GM23338 (cell line): Measurements from ENCODE around the gene SMIM21. TPM values are rescaled to one million over a fixed set of nuclear protein-coding genes. Genes with fewer than 3 reads are reported as not detected.

ENCODE experiments used
- ATAC-seq: fragments of 200-7000 bp; cut with Tn5 transposase; 3 replicates; pipeline ENCODE4 v1.9.1; 2020
- DNase-seq: peaks from one replicate; pipeline ENCODE4 v3.0.0-alpha.2; 2015; ENCODE audit warnings: low spot score
- H2AFZ ChIP-seq: fragments of 200-600 bp; sonication (generic); 2 replicates; pipeline ENCODE4 v1.8.0; 2016; ENCODE audit warnings: antibody characterized with exemption, mild to moderate bottlenecking, moderate library complexity
- H3F3A ChIP-seq: fragments of 200-600 bp; sonication (generic); replicated peaks from 2 replicates; pipeline ENCODE4 v1.8.0; 2017; ENCODE audit warnings: antibody characterized with exemption, mixed run types, low read depth
- H3K27ac ChIP-seq: fragments of 200-600 bp; sonication (generic); 2 replicates; pipeline ENCODE4 v1.6.1; 2016; ENCODE audit warnings: low read depth
- H3K27me3 ChIP-seq: fragments of 200-600 bp; sonication (generic); 2 replicates; pipeline ENCODE4 v1.8.0; 2016; ENCODE audit warnings: mild to moderate bottlenecking, mixed run types, moderate library complexity; ENCODE audit not compliant: insufficient read depth
- H3K36me3 ChIP-seq: fragments of 200-600 bp; sonication (generic); 2 replicates; pipeline ENCODE4 v1.8.0; 2016; ENCODE audit warnings: mild to moderate bottlenecking; ENCODE audit not compliant: insufficient read depth
- H3K4me1 ChIP-seq: fragments of 200-600 bp; sonication (generic); 2 replicates; pipeline ENCODE4 v1.8.0; 2016; ENCODE audit warnings: mild to moderate bottlenecking, moderate library complexity; ENCODE audit not compliant: insufficient read depth
- H3K4me2 ChIP-seq: fragments of 200-600 bp; sonication (generic); 2 replicates; pipeline ENCODE4 v1.7.1; 2017; ENCODE audit warnings: mixed run types
- H3K4me3 ChIP-seq: fragments of 200-600 bp; sonication (generic); 2 replicates; pipeline ENCODE4 v1.6.1; 2016; ENCODE audit warnings: mixed run types
- H3K79me2 ChIP-seq: fragments of 200-600 bp; sonication (generic); replicated peaks from 2 replicates; pipeline ENCODE4 v1.8.0; 2017; ENCODE audit warnings: mild to moderate bottlenecking; ENCODE audit not compliant: insufficient read depth
- H3K9me2 ChIP-seq: fragments of 200-600 bp; sonication (generic); 2 replicates; pipeline ENCODE4 v1.8.0; 2017; ENCODE audit not compliant: insufficient read depth
- H4K20me1 ChIP-seq: fragments of 200-600 bp; sonication (generic); replicated peaks from 2 replicates; pipeline ENCODE4 v1.8.0; 2017; ENCODE audit warnings: mild to moderate bottlenecking; ENCODE audit not compliant: insufficient read depth
- H3K27ac Mint-ChIP-seq: 2 replicates; pipeline ENCODE4 v1.8.0; 2020; ENCODE audit warnings: inconsistent platforms, mild to moderate bottlenecking, moderate library complexity, mixed read lengths
- H3K27me3 Mint-ChIP-seq: 3 replicates; pipeline ENCODE4 v1.8.0; 2022; ENCODE audit warnings: low read depth, mild to moderate bottlenecking, moderate library complexity, mixed read lengths, inconsistent platforms; ENCODE audit not compliant: insufficient read depth, poor library complexity
- H3K36me3 Mint-ChIP-seq: 3 replicates; pipeline ENCODE4 v1.8.0; 2021; ENCODE audit warnings: low read depth, mild to moderate bottlenecking, inconsistent platforms, moderate library complexity, mixed read lengths
- H3K4me1 Mint-ChIP-seq: 3 replicates; pipeline ENCODE4 v1.8.0; 2020; ENCODE audit warnings: mild to moderate bottlenecking, inconsistent platforms, mixed read lengths
- H3K4me3 Mint-ChIP-seq: 3 replicates; pipeline ENCODE4 v1.8.0; 2021; ENCODE audit warnings: moderate library complexity, mild to moderate bottlenecking, inconsistent platforms, mixed read lengths
- H3K9me3 Mint-ChIP-seq: 3 replicates; pipeline ENCODE4 v1.8.0; 2020; ENCODE audit warnings: moderate library complexity, mild to moderate bottlenecking, inconsistent platforms, mixed read lengths
- CREB1 ChIP-seq: fragments of 250-450 bp; sonication (Bioruptor Pico); IDR thresholded peaks from 2 replicates; pipeline ENCODE4 v1.5.0; 2020; ENCODE audit warnings: low read depth, mild to moderate bottlenecking, moderate library complexity
- CTCF ChIP-seq, 2 experiments: fragments of 200-600 bp in 1 of 2; sonication (generic) in 1 of 2; conservative IDR thresholded peaks; 2 replicates each; pipeline versions ENCODE4 v1.5.1 to v1.6.1; 2016 to 2017; ENCODE audit warnings: antibody characterized with exemption in 2 of 2, low read depth in 2 of 2, mild to moderate bottlenecking in 2 of 2, moderate library complexity in 1 of 2
- ETS1 ChIP-seq: IDR thresholded peaks from 2 replicates; pipeline ENCODE4 v1.6.1; 2016; ENCODE audit warnings: antibody characterized with exemption
- EZH2 ChIP-seq: fragments of 200-600 bp; sonication (generic); IDR thresholded peaks from one replicate; pipeline ENCODE4 v1.8.0; 2017; ENCODE audit warnings: antibody characterized with exemption, mild to moderate bottlenecking, low read depth; ENCODE audit not compliant: unreplicated experiment
- JUNB ChIP-seq: IDR thresholded peaks from one replicate; pipeline ENCODE4 v1.6.1; 2016; ENCODE audit warnings: antibody characterized with exemption; ENCODE audit not compliant: unreplicated experiment
- ZNF331 ChIP-seq: fragments of 250-450 bp; sonication (Bioruptor Pico); IDR thresholded peaks from 2 replicates; pipeline ENCODE4 v1.5.0; 2020; ENCODE audit warnings: low read depth, mild to moderate bottlenecking, moderate library complexity
- ZNF462 ChIP-seq: fragments of 250-450 bp; sonication (Bioruptor Pico); IDR thresholded peaks from 2 replicates; pipeline ENCODE4 v1.5.0; 2020; ENCODE audit warnings: mild to moderate bottlenecking, moderate library complexity
- polyA plus RNA-seq: library from polyadenylated mRNA; unstranded; fragments of >200 nt; fragmentation: Nextera tagmentation; extraction: Ambion mirVana; gene quantifications from 2 replicates; pipeline ENCODE4 v1.2.1, GENCODE V29; 2016
- total RNA-seq: library from RNA; depleted of rRNA; stranded (reverse); fragments of >200 nt; shearing (Covaris generic); gene quantifications from 2 replicates; pipeline ENCODE4 v1.2.3, GENCODE V29; 2014

SMIM21 gene
- total and polyA plus RNA-seq, 2 experiments from 2014 or later, result not detected

- TF ChIP-seq ZNF462 (CRISPR knock-in tag), result no peak
- no peak for TF ChIP-seq ZNF331
These were observed 43.4 kb downstream of the SMIM21 start (continued) for GRCh38 chr18:75384144-75384543.

GRCh38 chr18:75378376-75379315, 48.9 kb downstream of the SMIM21 start:
- H2AFZ ChIP-seq, result peak overlapping the region; percentile 78
- H4K20me1 ChIP-seq, result no peaks in the 10 kb centered on the region
- H3K4me1 ChIP-seq, result no peaks in the 10 kb centered on the region
- no peak overlapping the region for H3K4me2 ChIP-seq
- H3K36me3 ChIP-seq, result no peaks in the 10 kb centered on the region
- Mint-ChIP-seq H3K36me3 (no peaks in the 10 kb centered on the region), H3K4me1 (peaks cover 13% of the 10 kb centered on the region), H3K4me3 (no peak overlapping the region), H3K27ac (peak overlapping the region; percentile 38; the same call in 1 of the 2 replicates), H3K27me3 (no peaks in the 10 kb centered on the region), H3K9me3 (no peaks in the 10 kb centered on the region; the same call in 1 of the 3 replicates)
- no peak for TF ChIP-seq CREB1 (CRISPR knock-in tag)
- no peak for TF ChIP-seq EZH2
- no peak for TF ChIP-seq ZNF331
- 0 out of 4 replicates have a peak, but pooled peaks of 1 of the 2 experiments have one; percentile 9 for TF ChIP-seq CTCF (conservative IDR thresholded peaks at IDR 0.05; ENCODE audit: low read depth in 2 of 2)
- TF ChIP-seq ETS1, result no peak
- TF ChIP-seq JUNB, result no peak
- H3K4me3 ChIP-seq, result no peak overlapping the region
- peak; percentile 93 for ATAC-seq
- H3K9me2 ChIP-seq, result 0 out of 2 replicates have a peak, but pooled peaks cover 3% of the 10 kb centered on the region
- H3K27ac ChIP-seq, result no peak overlapping the region
- H3F3A ChIP-seq, result no peaks in the 10 kb centered on the region
- H3K79me2 ChIP-seq, result no peaks in the 10 kb centered on the region
- no peaks in the 10 kb centered on the region for H3K27me3 ChIP-seq
- peak; percentile 25 for DNase-seq
